LNCAP (cell line): Measurements from ENCODE around the gene CEBPA.

Experiments used
- CTCF ChIP-seq: fragments of 450-650 bp; IDR thresholded peaks from 2 replicates; pipeline ENCODE4 v1.5.1; 2017; ENCODE audit warnings: mild to moderate bottlenecking

CEBPA gene

GRCh38 chr19:33301900-33302174, 497 bp downstream of the CEBPA start:
- no peak for TF ChIP-seq CTCF

- TF ChIP-seq CTCF: no peak
Observed at GRCh38 chr19:33301144-33301899, 1.0 kb downstream of the CEBPA start.

GRCh38 chr19:33300894-33301143, 1.5 kb downstream of the CEBPA start:
- TF ChIP-seq CTCF: no peak

GRCh38 chr19:33300009-33300893, 2.1 kb downstream of the CEBPA start:
- no peak for TF ChIP-seq CTCF

- no peak for TF ChIP-seq CTCF
Observed at GRCh38 chr19:33299051-33299688, 3.2 kb downstream of the CEBPA start.

GRCh38 chr19:33298146-33298911, 4.0 kb downstream of the CEBPA start:
- TF ChIP-seq CTCF: no peak

GRCh38 chr19:33297401-33298145, 4.8 kb downstream of the CEBPA start:
- TF ChIP-seq CTCF: no peak
